Duodenal mucosa (tissue), 2 donors: ENCODE measurements around the gene AFAP1.

Source experiments
- H3K27ac ChIP-seq: one replicate; pipeline ENCODE4 v1.7.0; 2013; ENCODE audit warnings: low read depth, low read length
- H3K27me3 ChIP-seq, 2 donors: one replicate each; pipeline ENCODE4 v1.7.0; 2013; ENCODE audit warnings: low read length in 2 of 2, control low read depth in 1 of 2; ENCODE audit not compliant: insufficient read depth in 2 of 2, control insufficient read depth in 1 of 2
- H3K36me3 ChIP-seq, 2 donors: one replicate each; pipeline ENCODE4 v1.7.0; 2013; ENCODE audit warnings: low read length in 2 of 2, control low read depth in 1 of 2; ENCODE audit not compliant: insufficient read depth in 2 of 2, control insufficient read depth in 1 of 2
- H3K4me1 ChIP-seq, 2 donors: one replicate each; pipeline ENCODE4 v1.7.0; 2013; ENCODE audit warnings: low read length in 2 of 2, control low read depth in 1 of 2; ENCODE audit not compliant: insufficient read depth in 2 of 2, control insufficient read depth in 1 of 2
- H3K4me3 ChIP-seq, 2 donors: one replicate each; pipeline ENCODE4 v1.7.0; 2013; ENCODE audit warnings: low read length in 2 of 2, low read depth in 1 of 2
- H3K9ac ChIP-seq, 2 donors: one replicate each; pipeline ENCODE4 v1.7.0; 2013; ENCODE audit warnings: low read length in 2 of 2, low read depth in 1 of 2
- H3K9me3 ChIP-seq, 2 donors: one replicate each; pipeline ENCODE4 v1.7.0; 2013; ENCODE audit warnings: low read length in 2 of 2, control low read depth in 1 of 2; ENCODE audit not compliant: control insufficient read depth in 1 of 2

AFAP1 gene

GRCh38 chr4:7726665-7727413, 212.8 kb downstream of the AFAP1 start:
- Histone ChIP-seq H3K27me3 (peaks cover 0 to 3% of the 10 kb centered on the region in 2 donors), H3K27ac (no peak overlapping the region), H3K4me1 (no peaks in the 10 kb centered on the region), H3K9ac (no peak overlapping the region), H3K4me3 (no peak overlapping the region), H3K9me3 (no peaks in the 10 kb centered on the region), H3K36me3 (no peaks in the 10 kb centered on the region)

- no peak overlapping the region for H3K9ac ChIP-seq
- H3K27me3 ChIP-seq, result peaks cover 0 to 3% of the 10 kb centered on the region in 2 donors
- H3K27ac ChIP-seq, result no peak overlapping the region
- no peaks in the 10 kb centered on the region for H3K4me1 ChIP-seq
- H3K36me3 ChIP-seq, result no peaks in the 10 kb centered on the region
- no peaks in the 10 kb centered on the region for H3K9me3 ChIP-seq
- H3K4me3 ChIP-seq, result no peak overlapping the region
These were observed 213.7 kb downstream of the AFAP1 start for GRCh38 chr4:7725951-7726350.

- Histone ChIP-seq H3K27ac (no peak overlapping the region), H3K4me3 (no peak overlapping the region), H3K4me1 (no peaks in the 10 kb centered on the region), H3K9ac (no peak overlapping the region), H3K36me3 (no peaks in the 10 kb centered on the region), H3K9me3 (no peaks in the 10 kb centered on the region), H3K27me3 (peaks cover 0 to 7% of the 10 kb centered on the region in 2 donors)
These were observed 216.0 kb downstream of the AFAP1 start for GRCh38 chr4:7723625-7724024.

- Histone ChIP-seq H3K9ac (no peak overlapping the region), H3K4me3 (no peak overlapping the region), H3K9me3 (no peaks in the 10 kb centered on the region), H3K27ac (no peak overlapping the region), H3K27me3 (peaks cover 0 to 7% of the 10 kb centered on the region in 2 donors), H3K36me3 (no peaks in the 10 kb centered on the region), H3K4me1 (no peaks in the 10 kb centered on the region)
These were observed 216.8 kb downstream of the AFAP1 start for GRCh38 chr4:7722766-7723387.

- Histone ChIP-seq H3K9ac (no peak overlapping the region), H3K36me3 (no peaks in the 10 kb centered on the region), H3K27ac (no peak overlapping the region), H3K4me3 (no peak overlapping the region), H3K27me3 (peaks cover 0 to 7% of the 10 kb centered on the region in 2 donors), H3K4me1 (no peaks in the 10 kb centered on the region), H3K9me3 (no peaks in the 10 kb centered on the region)
These were observed 217.6 kb downstream of the AFAP1 start for GRCh38 chr4:7721984-7722551.

- H3K36me3 ChIP-seq, result no peaks in the 10 kb centered on the region
These were observed 220.1 kb downstream of the AFAP1 start for GRCh38 chr4:7719354-7720174.

GRCh38 chr4:7717946-7718490, 221.6 kb downstream of the AFAP1 start:
- H3K27ac ChIP-seq, result no peak overlapping the region
- no peaks in the 10 kb centered on the region for H3K9me3 ChIP-seq
- H3K4me1 ChIP-seq, result no peaks in the 10 kb centered on the region
- H3K36me3 ChIP-seq, result no peaks in the 10 kb centered on the region
- H3K27me3 ChIP-seq, result peaks cover 0 to 7% of the 10 kb centered on the region in 2 donors
- H3K9ac ChIP-seq, result no peak overlapping the region
- no peak overlapping the region for H3K4me3 ChIP-seq

More at GRCh38 chr4:7719354-7720174, 220.1 kb downstream of the AFAP1 start:
- H3K27ac ChIP-seq, result no peak overlapping the region
- no peaks in the 10 kb centered on the region for H3K9me3 ChIP-seq
- H3K4me3 ChIP-seq, result no peak overlapping the region
- no peak overlapping the region for H3K9ac ChIP-seq
- peaks cover 0 to 7% of the 10 kb centered on the region in 2 donors for H3K27me3 ChIP-seq
- no peaks in the 10 kb centered on the region for H3K4me1 ChIP-seq

- Histone ChIP-seq H3K4me3 (no peak overlapping the region), H3K9ac (no peak overlapping the region), H3K27ac (no peak overlapping the region), H3K36me3 (no peaks in the 10 kb centered on the region), H3K27me3 (peaks cover 0 to 4% of the 10 kb centered on the region in 2 donors), H3K4me1 (no peaks in the 10 kb centered on the region), H3K9me3 (no peaks in the 10 kb centered on the region)
These were observed 222.5 kb downstream of the AFAP1 start for GRCh38 chr4:7717161-7717560.

- Histone ChIP-seq H3K4me1 (no peaks in the 10 kb centered on the region), H3K36me3 (no peaks in the 10 kb centered on the region), H3K27me3 (peaks cover 0 to 4% of the 10 kb centered on the region in 2 donors), H3K4me3 (no peak overlapping the region), H3K9me3 (no peaks in the 10 kb centered on the region), H3K9ac (no peak overlapping the region), H3K27ac (no peak overlapping the region)
These were observed 223.5 kb downstream of the AFAP1 start for GRCh38 chr4:7716010-7716721.
